Mononuclear cell (primary cell): ENCODE measurements around the gene TMEM212. TPM values are rescaled to one million over a fixed set of nuclear protein-coding genes. Genes with fewer than 3 reads are reported as not detected.
"Not testable (repeated sequence)": the region's sequence is repeated elsewhere in the genome, so short reads cannot be mapped to it uniquely, and the experiment has no call there.

Experiments
- H3K27me3 ChIP-seq: 2 replicates; pipeline ENCODE4 v1.6.0; 2011; ENCODE audit warnings: low read length, control low read depth; ENCODE audit not compliant: insufficient read depth
- H3K4me1 ChIP-seq: 2 replicates; pipeline ENCODE4 v1.5.1; 2011; ENCODE audit warnings: mild to moderate bottlenecking, low read length, control low read depth; ENCODE audit not compliant: insufficient read depth
- H3K4me3 ChIP-seq: 2 replicates; pipeline ENCODE4 v1.5.1; 2011; ENCODE audit warnings: mild to moderate bottlenecking, low read length, moderate library complexity
- H3K9me3 ChIP-seq: 2 replicates; pipeline ENCODE4 v1.5.1; 2011; ENCODE audit warnings: low read depth, mild to moderate bottlenecking, control low read depth, low read length
- total RNA-seq: library from RNA; depleted of rRNA; stranded (reverse); fragments of >200 nt; gene quantifications from one replicate; pipeline ENCODE4 v1.2.3, GENCODE V29; 2012

Gene TMEM212
- total RNA-seq, 1 donor = not detected

GRCh38 chr3:171901615-171902312 lies 58.6 kb downstream of the TMEM212 start:
- H3K9me3 ChIP-seq = no peaks in the 10 kb centered on the region
- no peaks in the 10 kb centered on the region for H3K4me1 ChIP-seq
- H3K4me3 ChIP-seq = no peak overlapping the region
- H3K27me3 ChIP-seq = no peaks in the 10 kb centered on the region

DNA sequence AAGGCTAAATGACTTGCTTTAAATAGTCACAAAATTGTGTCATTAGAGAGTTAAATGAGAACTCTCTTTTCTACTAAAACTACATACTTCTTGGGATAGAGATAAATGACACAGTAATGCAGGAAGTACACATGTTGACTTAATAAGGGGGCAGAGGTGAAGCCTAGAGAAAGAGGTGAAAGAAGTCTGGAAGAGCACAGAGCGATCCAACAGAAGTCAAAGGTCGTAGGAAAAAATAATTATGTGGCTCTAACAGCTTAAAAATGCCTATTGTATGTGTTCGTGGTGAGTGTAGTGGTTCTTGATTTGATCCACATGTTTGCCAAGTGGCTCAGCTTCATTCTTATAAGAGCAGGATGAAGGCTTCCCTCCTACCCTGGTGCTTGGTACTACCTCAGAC lies 61.7 kb downstream of the TMEM212 start:
- H3K4me3 ChIP-seq = no peak overlapping the region
- no peaks in the 10 kb centered on the region for H3K27me3 ChIP-seq
- H3K9me3 ChIP-seq = no peaks in the 10 kb centered on the region
- H3K4me1 ChIP-seq = no peaks in the 10 kb centered on the region

DNA sequence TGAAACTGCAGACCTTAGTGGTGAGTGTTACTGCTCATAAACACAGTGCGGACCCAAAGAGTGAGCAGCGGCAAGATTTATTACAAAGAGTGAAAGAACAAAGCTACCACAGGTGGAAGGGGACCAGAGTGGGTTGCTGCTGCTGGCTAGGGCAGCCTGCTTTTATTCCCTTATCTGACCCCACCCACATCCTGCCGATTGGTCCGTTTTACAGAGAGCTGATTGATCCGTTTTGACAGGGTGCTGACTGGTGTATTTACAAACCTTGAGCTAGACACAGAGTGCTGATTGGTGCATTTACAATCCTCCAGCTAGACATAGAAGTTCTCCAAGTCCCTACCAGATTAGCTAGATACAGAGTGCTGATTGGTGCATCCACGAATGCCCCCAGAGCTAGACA lies 63.4 kb downstream of the TMEM212 start:
- not testable (repeated sequence) for H3K4me3 ChIP-seq, H3K9me3 ChIP-seq, H3K27me3 ChIP-seq, H3K4me1 ChIP-seq

DNA sequence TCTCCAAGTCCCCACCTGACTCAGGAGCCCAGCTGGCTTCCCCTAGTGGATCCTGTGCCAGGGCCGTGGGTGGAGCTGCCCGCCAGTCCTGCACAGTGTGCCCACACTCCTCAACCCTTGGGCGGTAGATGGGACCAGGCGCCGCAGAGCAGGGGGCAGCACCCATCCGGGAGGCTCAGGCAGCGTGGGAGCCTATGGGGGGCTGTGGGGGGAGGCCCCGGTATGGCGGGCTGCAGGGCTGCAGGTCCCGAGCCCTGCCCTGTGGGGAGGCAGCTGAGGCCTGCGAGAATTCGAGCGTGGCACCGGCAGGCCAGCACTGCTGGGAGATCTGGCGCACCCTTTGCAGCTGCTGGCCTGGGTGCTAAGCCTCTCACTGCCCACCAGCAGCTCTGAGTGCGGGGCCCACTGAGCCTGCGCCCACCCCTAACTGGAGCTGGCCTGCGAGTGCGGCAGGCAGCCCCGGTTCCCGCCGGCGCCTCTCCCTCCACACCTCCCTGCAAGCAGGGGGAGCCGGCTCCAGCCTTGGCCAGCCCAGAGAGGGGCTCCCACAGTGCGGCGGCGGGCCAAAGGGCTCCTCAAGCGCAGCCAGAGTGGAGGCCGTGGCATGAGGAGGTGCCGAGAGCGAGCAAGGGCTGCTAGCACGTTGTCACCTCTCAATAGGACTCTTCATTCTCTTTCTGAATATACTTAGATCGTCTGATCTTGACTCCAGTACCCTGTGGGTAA lies 64.0 kb downstream of the TMEM212 start:
- H3K27me3 ChIP-seq = no peaks in the 10 kb centered on the region
- peaks cover 6% of the 10 kb centered on the region for H3K9me3 ChIP-seq
- no peaks in the 10 kb centered on the region for H3K4me1 ChIP-seq
- no peak overlapping the region for H3K4me3 ChIP-seq

DNA sequence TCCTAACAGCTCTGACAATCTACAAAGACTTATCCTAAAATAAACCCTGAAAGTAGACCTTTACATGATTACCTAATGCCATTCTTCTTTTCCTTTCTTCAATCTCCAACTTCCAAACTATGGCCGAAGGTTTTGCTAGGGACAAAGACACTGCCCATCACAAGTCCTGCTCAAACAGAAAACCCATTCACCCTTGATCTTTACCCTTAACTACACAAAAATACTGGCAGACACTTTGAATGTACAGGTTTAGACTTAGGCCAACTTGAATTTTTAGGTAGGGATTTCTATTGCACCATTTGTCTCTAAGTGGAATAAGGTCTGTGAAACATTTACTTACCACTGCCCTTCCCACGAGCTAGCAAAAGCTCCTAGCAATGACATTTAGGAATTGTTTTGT lies 64.6 kb downstream of the TMEM212 start:
- Histone ChIP-seq H3K27me3 (no peaks in the 10 kb centered on the region), H3K4me3 (no peak overlapping the region), H3K9me3 (peaks cover 6% of the 10 kb centered on the region), H3K4me1 (no peaks in the 10 kb centered on the region)

DNA sequence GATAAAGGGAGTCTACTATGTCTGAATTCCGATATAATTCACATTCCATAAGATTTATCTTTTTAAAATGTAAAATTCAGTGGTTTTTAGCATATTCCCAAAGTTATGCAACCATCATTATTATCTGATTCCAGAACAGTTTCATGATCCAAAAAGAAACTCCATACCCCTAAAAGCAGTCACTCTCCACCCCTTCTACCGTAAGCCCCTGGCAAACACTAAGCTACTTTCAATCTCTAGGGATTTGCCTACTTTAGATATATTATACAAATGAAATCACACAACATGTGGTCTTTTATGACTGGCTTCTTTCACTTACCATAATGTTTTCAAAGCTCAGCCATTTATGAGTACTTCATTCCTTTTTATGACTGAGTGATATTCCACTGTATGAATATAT lies 65.6 kb downstream of the TMEM212 start:
- Histone ChIP-seq H3K4me3 (no peak overlapping the region), H3K4me1 (no peaks in the 10 kb centered on the region), H3K27me3 (no peaks in the 10 kb centered on the region), H3K9me3 (peaks cover 6% of the 10 kb centered on the region)

Other genes with a start within 250 kb of the TMEM212 start
- 10.4 TPM for gene PLD1, start 32.9 kb upstream of the TMEM212 start, total RNA-seq
- gene FNDC3B, start 196.2 kb downstream of the TMEM212 start, total RNA-seq = 46.1 TPM